ENCODE measurements around the gene ABHD18.

DNA sequence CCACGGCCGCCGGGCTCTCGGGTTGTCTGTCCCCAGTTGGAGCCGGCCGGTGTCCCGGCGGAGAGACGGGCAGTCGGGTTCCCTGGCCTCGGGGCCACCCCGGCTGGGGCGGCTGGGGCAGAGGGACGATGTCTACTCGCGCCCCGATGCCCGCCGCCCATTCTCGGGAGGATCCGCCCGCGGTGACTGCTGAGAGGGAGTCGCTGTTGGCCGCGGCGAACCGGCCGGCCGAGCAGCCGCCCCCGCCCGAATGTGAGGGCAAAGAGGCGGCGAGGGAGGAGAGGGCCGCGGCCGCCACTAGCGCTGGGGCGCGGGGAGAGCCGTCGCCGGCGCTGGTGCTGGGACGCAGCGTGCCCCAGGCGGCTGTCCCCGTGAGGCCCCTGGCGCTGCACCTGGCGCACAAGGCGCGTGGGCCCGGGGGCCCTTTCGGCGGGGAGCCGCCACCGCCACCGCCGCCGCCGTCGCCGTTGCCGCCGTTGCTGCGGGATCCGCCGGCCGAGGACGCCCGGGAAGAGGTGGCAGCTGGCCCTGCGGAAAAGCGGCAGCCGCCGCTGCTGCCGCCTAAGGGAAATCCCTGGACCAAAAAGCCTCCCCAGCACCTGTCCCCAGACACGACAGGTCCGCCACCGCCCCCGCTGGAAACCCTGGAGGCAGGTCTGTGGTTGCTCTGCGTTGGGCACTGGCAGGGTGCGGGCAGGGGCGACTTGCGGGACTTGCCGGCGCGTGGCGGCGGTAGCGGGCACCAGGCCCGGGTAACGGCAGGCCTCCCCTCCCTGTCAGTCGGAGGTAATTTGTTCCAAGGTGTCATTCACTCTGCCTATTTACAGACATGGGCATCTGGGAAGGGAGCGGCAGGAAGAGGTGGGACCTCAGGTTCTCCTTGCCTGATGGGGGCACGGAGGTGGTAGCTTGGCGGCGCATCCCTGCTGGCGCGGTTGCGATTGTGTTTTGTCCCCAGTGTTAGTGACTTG is 96.6 kb downstream of the ABHD18 start:
- TF ChIP-seq, protein P1, sequence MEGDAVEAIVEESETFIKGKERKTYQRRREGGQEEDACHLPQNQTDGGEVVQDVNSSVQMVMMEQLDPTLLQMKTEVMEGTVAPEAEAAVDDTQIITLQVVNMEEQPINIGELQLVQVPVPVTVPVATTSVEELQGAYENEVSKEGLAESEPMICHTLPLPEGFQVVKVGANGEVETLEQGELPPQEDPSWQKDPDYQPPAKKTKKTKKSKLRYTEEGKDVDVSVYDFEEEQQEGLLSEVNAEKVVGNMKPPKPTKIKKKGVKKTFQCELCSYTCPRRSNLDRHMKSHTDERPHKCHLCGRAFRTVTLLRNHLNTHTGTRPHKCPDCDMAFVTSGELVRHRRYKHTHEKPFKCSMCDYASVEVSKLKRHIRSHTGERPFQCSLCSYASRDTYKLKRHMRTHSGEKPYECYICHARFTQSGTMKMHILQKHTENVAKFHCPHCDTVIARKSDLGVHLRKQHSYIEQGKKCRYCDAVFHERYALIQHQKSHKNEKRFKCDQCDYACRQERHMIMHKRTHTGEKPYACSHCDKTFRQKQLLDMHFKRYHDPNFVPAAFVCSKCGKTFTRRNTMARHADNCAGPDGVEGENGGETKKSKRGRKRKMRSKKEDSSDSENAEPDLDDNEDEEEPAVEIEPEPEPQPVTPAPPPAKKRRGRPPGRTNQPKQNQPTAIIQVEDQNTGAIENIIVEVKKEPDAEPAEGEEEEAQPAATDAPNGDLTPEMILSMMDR (IDR thresholded peaks at IDR 0.05) = peak; percentile 33
- TF ChIP-seq EZH2phosphoT487 (IDR thresholded peaks at IDR 0.05) = no peak

All from neural progenitor cell (in vitro differentiated cells).